Retinal pigment epithelial cell (primary cell): Measurements from ENCODE around the gene CREB5.

Experiments used
- DNase-seq: peaks from one replicate; pipeline ENCODE4 v3.0.0-alpha.2; 2010; ENCODE audit warnings: low read depth
- H3K4me3 ChIP-seq: 2 replicates; pipeline ENCODE4 v1.5.1; 2011; ENCODE audit warnings: mild to moderate bottlenecking, low read length, control low read depth, moderate library complexity
- CTCF ChIP-seq: conservative IDR thresholded peaks from 2 replicates; pipeline ENCODE4 v1.5.1; 2011; ENCODE audit warnings: low read depth, low read length, control low read depth, inconsistent platforms

Gene CREB5

GRCh38 chr7:28688651-28689050 is 276.3 kb downstream of the CREB5 start:
- no peak overlapping the region for H3K4me3 ChIP-seq
- TF ChIP-seq CTCF = no peak
- DNase-seq = no peak

GRCh38 chr7:28695300-28696295 is 283.3 kb downstream of the CREB5 start:
- TF ChIP-seq CTCF = no peak
- no peak overlapping the region for H3K4me3 ChIP-seq
- DNase-seq = no peak

GRCh38 chr7:28697913-28698563 is 285.7 kb downstream of the CREB5 start:
- no peak for TF ChIP-seq CTCF
- no peak overlapping the region for H3K4me3 ChIP-seq

GRCh38 chr7:28698840-28699239 is 286.5 kb downstream of the CREB5 start:
- TF ChIP-seq CTCF = no peak
- DNase-seq = no peak
- H3K4me3 ChIP-seq = no peak overlapping the region

More at GRCh38 chr7:28697913-28698563, 285.7 kb downstream of the CREB5 start:
- no peak for DNase-seq

GRCh38 chr7:28700096-28700495 is 287.8 kb downstream of the CREB5 start:
- no peak overlapping the region for H3K4me3 ChIP-seq
- no peak for DNase-seq
- no peak for TF ChIP-seq CTCF

- no peak for TF ChIP-seq CTCF
- peak; percentile 58 for DNase-seq
- no peak overlapping the region for H3K4me3 ChIP-seq
Measured at GRCh38 chr7:28700790-28701203, 288.5 kb downstream of the CREB5 start.
